HFF-Myc (cell line): Measurements from ENCODE around the gene NRROS.

Source experiments
- DNase-seq: peaks from one replicate; pipeline ENCODE4 v3.0.0-alpha.2; 2011; ENCODE audit warnings: low read depth; ENCODE audit errors: extremely low read depth
- H3K4me3 ChIP-seq: replicated peaks from 2 replicates; pipeline ENCODE4 v1.5.1; 2011; ENCODE audit warnings: low read depth, mild to moderate bottlenecking, control low read depth, low read length
- CTCF ChIP-seq: IDR thresholded peaks from 2 replicates; pipeline ENCODE4 v1.5.1; 2012; ENCODE audit warnings: mild to moderate bottlenecking, low read depth, low read length, control low read depth; ENCODE audit errors: missing control alignments

NRROS gene

GRCh38 chr3:196641333-196642054, 2.0 kb downstream of the NRROS start:
- no peak overlapping the region for H3K4me3 ChIP-seq
- DNase-seq: no peak
- no peak for TF ChIP-seq CTCF

- DNase-seq: no peak
- no peak overlapping the region for H3K4me3 ChIP-seq
- TF ChIP-seq CTCF: no peak
Observed at GRCh38 chr3:196642434-196642833, 2.9 kb downstream of the NRROS start.

GRCh38 chr3:196643201-196643749, 3.8 kb downstream of the NRROS start:
- DNase-seq: no peak
- H3K4me3 ChIP-seq: no peak overlapping the region
- TF ChIP-seq CTCF: no peak

GRCh38 chr3:196643761-196644160, 4.3 kb downstream of the NRROS start:
- no peak for TF ChIP-seq CTCF
- H3K4me3 ChIP-seq: no peak overlapping the region
- no peak for DNase-seq

GRCh38 chr3:196645096-196645495, 5.6 kb downstream of the NRROS start:
- no peak for TF ChIP-seq CTCF
- no peak for DNase-seq
- no peak overlapping the region for H3K4me3 ChIP-seq

GRCh38 chr3:196645897-196646665, 6.6 kb downstream of the NRROS start:
- H3K4me3 ChIP-seq: no peak overlapping the region
- no peak for DNase-seq
- no peak for TF ChIP-seq CTCF
